Heart right ventricle (tissue), 16 donors: ENCODE data around the gene CNTN4. TPM values are rescaled to one million over a fixed set of nuclear protein-coding genes. Genes with fewer than 3 reads are reported as not detected.
A peak's percentile ranks its signal among the peaks of the same experiment; 100 is the strongest.

Experiments used
- ATAC-seq, 8 donors: fragments of 200-7000 bp; cut with Tn5 transposase; one replicate each; pipeline ENCODE4 v1.9.1; 2020; ENCODE audit warnings: mild to moderate bottlenecking in 8 of 8, moderate library complexity in 8 of 8, moderate number of reproducible peaks in 1 of 8
- DNase-seq, 2 donors: peaks; one replicate each; pipeline ENCODE4 v3.0.0-alpha.2; 2020
- H3K27ac ChIP-seq, 10 donors: fragments of 200-600 bp; sonication (generic) in 2 of 10; one replicate each; pipeline versions ENCODE4 v1.5.0 to v1.8.0; 2020 to 2022; ENCODE audit warnings: mild to moderate bottlenecking in 3 of 10
- H3K27me3 ChIP-seq, 7 donors: fragments of 200-600 bp; one replicate each; pipeline ENCODE4 v1.8.0; 2021 to 2022; ENCODE audit warnings: mild to moderate bottlenecking in 2 of 7
- H3K36me3 ChIP-seq, 9 donors: fragments of 200-600 bp; sonication (generic) in 1 of 9; one replicate each; pipeline versions ENCODE4 v1.5.0 to v1.8.0; 2020 to 2022; ENCODE audit warnings: mild to moderate bottlenecking in 2 of 9
- H3K4me1 ChIP-seq, 9 donors: fragments of 200-600 bp; sonication (generic) in 1 of 9; one replicate each; pipeline versions ENCODE4 v1.5.0 to v1.8.0; 2020 to 2022; ENCODE audit warnings: mild to moderate bottlenecking in 4 of 9
- H3K4me3 ChIP-seq, 10 donors: fragments of 200-600 bp; sonication (generic) in 2 of 10; one replicate each; pipeline versions ENCODE4 v1.5.0 to v1.8.0; 2020 to 2022; ENCODE audit warnings: mild to moderate bottlenecking in 7 of 10, moderate library complexity in 2 of 10
- H3K9me3 ChIP-seq, 11 donors: fragments of 200-600 bp in 10 of 11; sonication (generic) in 2 of 11; one replicate each; pipeline versions ENCODE4 v1.5.0 to v1.8.0; 2013 to 2022; ENCODE audit warnings: mild to moderate bottlenecking in 2 of 11, control low read depth in 1 of 11, moderate library complexity in 1 of 11
- WGBS, 2 donors: extraction: QIAGEN DNeasy Blood & Tissue Kit; methylation state at CpG; one replicate each; pipeline ENCODE4 v1.1.7; 2013; ENCODE audit warnings: inconsistent platforms in 1 of 2; 5-methylcytosine and 5-hydroxymethylcytosine counted together
- intact Hi-C, 10 donors: fragments of 100-400 bp; cut with DNase I; formaldehyde crosslinking; loops; one replicate each; pipeline versions ENCODE4 v1.11.1 to v1.14.2; 2022
- polyA plus RNA-seq, 2 donors: library from polyadenylated mRNA; stranded (reverse); fragments of 200-250 nt; gene quantifications; one replicate each; pipeline ENCODE4 v1.2.3, GENCODE V29; 2013
- total RNA-seq, 10 donors: library from RNA; stranded (reverse); fragmentation: NEBNext Ultra II Directional in 3 of 10; extraction: Animal tissue kit (Norgen Biotek cat#: 25700) in 3 of 10; gene quantifications; one replicate each; pipeline versions ENCODE4 v1.2.1 to v1.2.4, GENCODE V29; 2021 to 2023
- TF ChIP-seq, protein P1 (sequence below), 9 donors: fragments of 200-600 bp; sonication (generic) in 2 of 9; IDR thresholded peaks; one replicate each; pipeline versions ENCODE4 v1.5.0 to v1.8.0; 2021 to 2022; ENCODE audit warnings: antibody characterized with exemption in 9 of 9, mild to moderate bottlenecking in 5 of 9, moderate library complexity in 1 of 9
- donor health status: Arrhythmogenic right ventricular cardiomyopathy.
- donor health status: ischemic (EF 13 %, LVEDD 7.1; RV severe dilation, severe dysfunction).
- donor health status: healthy with polysubstance abuse.
- donor health status: DM: no; HTN: yes; CAD: no.
- donor health status: DM: no; HTN: no; CAD: no.
- donor health status: ischemic (EF 25% LVEDD 6.9; RV normal size, moderate dysfunction).
- donor health status: ischemic (EF 25% LVEDD 5.7; RV mildly dilated, moderate dysfunction).
- donor health status: healthy.
- donor health status: DM: yes; HTN: yes; CAD: no.
- donor health status: Ischemic cardiomyopathy.
- donor health status: ischemic (EF 35%, LVEDD 5.7; RV mildly dilated, moderate dysfunction).
- donor health status: nonischemic (EF 11% LVEDD 7.7; RV severe dilation, severe dysfunction).
- donor health status: DM: yes; HTN: yes; CAD: no.
- donor health status: PGD.
- donor health status: ischemic (EF 29% LVEDD 5.4; RV normal size, mild dysfunction).
- donor health status: nonischemic (EF 23%, LVEDD 6.1; RV moderate dilation, normal function).

CNTN4 gene
- total and polyA plus RNA-seq, 12 donors, result 0.48 to 4.7 (median 2.5) TPM

DNA sequence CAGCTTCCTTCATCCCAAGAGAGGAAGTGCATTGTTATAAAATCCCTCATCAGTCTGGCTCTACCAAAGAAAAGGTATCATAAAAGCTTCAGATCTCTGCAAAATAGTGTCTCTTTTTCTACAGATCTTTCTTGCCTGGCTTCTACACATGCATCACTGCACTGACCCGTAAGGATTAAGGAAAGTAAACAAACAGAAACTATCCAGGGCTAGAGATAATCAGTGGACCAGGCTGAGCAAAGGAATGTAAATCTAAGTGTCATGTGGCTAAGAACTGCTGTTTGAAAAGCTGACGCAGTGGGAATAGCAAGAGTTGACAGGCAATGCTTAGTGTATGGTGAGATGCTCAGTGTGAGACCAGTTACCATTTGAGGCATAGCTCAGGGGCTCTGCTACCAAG, 671.8 kb downstream of the CNTN4 start:
- H3K4me1 ChIP-seq, result peaks cover 0 to 5% (median 0%) of the 10 kb centered on the region in 9 donors
- H3K27ac ChIP-seq, result no peak overlapping the region
- H3K4me3 ChIP-seq, result no peak overlapping the region
- H3K27me3 ChIP-seq, result no peaks in the 10 kb centered on the region
- TF ChIP-seq, protein P1, sequence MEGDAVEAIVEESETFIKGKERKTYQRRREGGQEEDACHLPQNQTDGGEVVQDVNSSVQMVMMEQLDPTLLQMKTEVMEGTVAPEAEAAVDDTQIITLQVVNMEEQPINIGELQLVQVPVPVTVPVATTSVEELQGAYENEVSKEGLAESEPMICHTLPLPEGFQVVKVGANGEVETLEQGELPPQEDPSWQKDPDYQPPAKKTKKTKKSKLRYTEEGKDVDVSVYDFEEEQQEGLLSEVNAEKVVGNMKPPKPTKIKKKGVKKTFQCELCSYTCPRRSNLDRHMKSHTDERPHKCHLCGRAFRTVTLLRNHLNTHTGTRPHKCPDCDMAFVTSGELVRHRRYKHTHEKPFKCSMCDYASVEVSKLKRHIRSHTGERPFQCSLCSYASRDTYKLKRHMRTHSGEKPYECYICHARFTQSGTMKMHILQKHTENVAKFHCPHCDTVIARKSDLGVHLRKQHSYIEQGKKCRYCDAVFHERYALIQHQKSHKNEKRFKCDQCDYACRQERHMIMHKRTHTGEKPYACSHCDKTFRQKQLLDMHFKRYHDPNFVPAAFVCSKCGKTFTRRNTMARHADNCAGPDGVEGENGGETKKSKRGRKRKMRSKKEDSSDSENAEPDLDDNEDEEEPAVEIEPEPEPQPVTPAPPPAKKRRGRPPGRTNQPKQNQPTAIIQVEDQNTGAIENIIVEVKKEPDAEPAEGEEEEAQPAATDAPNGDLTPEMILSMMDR (IDR thresholded peaks at IDR 0.05), result no peak
- intact Hi-C loops, result no loop called here
- ATAC-seq (peak in 1 of 8 donors; percentile 48), DNase-seq (no peak)
- WGBS, 2 donors, result 12 to 19% methylated on average over 2 of the region's 2 CpGs
- no peaks in the 10 kb centered on the region for H3K36me3 ChIP-seq
- no peaks in the 10 kb centered on the region for H3K9me3 ChIP-seq

DNA sequence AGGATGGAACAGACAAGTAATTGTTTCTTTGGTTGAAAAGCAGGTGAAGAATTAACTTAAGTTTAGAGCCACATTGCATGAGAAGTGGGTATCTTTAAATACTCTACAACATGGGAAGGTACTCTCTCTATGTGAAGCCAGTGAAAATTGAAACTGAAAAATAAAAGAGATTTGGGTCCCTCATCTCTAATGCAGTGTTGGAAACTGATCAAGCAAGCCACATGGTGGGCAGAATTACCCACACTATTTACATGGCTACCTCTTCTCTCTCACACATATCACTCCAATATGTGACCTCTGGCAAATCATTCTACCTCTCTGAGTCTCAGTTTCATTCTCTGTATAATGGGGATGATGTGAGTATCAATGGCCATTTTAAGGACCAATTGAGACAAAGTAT, 672.5 kb downstream of the CNTN4 start:
- Histone ChIP-seq H3K4me1 (peaks cover 0 to 5% (median 0%) of the 10 kb centered on the region in 9 donors), H3K36me3 (no peaks in the 10 kb centered on the region), H3K4me3 (no peak overlapping the region), H3K27me3 (no peaks in the 10 kb centered on the region), H3K27ac (no peak overlapping the region), H3K9me3 (no peaks in the 10 kb centered on the region)
- TF ChIP-seq, protein P1 (IDR thresholded peaks at IDR 0.05), result no peak
- no peak for DNase-seq
- ATAC-seq, result no peak
- intact Hi-C loops, result no loop called here

DNA sequence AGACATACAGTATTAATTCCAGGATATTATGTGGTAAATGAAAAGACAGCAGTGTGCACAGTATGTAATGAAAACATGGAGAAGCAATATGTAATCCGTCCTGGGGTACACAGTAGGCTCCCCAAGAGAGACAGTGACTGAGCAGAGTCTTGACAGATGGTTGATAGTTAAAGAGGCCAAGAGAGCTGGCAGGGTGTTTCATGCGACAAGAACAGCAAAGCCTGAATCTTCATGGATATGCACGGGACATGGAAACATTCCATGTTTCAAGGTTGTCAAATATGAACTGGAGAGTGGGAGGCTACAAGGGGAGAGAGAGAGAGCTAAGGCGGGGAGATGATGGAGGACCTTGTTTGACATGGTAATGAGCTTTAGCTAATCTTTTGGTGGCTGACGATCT, 673.1 kb downstream of the CNTN4 start:
- intact Hi-C loops, result no loop called here
- Histone ChIP-seq H3K36me3 (no peaks in the 10 kb centered on the region), H3K4me1 (peaks cover 0 to 5% (median 0%) of the 10 kb centered on the region in 9 donors), H3K4me3 (no peak overlapping the region), H3K27me3 (no peaks in the 10 kb centered on the region), H3K27ac (no peak overlapping the region), H3K9me3 (no peaks in the 10 kb centered on the region)
- 72 to 78% methylated on average over 5 of the region's 5 CpGs for WGBS, 2 donors
- no peak for DNase-seq
- no peak for ATAC-seq
- TF ChIP-seq, protein P1 (IDR thresholded peaks at IDR 0.05), result no peak

DNA sequence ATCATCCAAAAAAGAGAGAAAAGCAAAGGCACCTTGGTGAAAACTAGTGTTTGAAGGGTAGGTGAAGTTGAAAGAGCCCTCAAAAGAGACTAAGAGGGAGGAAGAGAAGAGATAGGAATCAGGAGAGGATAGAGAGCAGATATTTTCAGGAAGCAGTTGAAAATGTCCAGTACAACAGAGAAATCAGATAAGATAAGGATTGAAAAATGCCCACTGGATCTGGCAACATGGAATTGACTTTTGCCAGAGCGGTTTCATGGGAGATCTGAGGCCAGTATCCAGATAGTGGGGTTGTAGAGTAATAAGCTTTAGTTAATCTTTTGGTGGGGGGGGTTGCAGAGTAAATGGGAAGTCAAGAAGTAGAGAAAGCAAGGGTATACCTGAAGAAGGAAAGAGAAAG, 674.1 kb downstream of the CNTN4 start:
- Histone ChIP-seq H3K27ac (no peak overlapping the region), H3K4me3 (no peak overlapping the region), H3K9me3 (no peaks in the 10 kb centered on the region), H3K36me3 (no peaks in the 10 kb centered on the region), H3K4me1 (peaks cover 0 to 5% (median 0%) of the 10 kb centered on the region in 9 donors), H3K27me3 (no peaks in the 10 kb centered on the region)
- DNase-seq (no peak), ATAC-seq (no peak)
- TF ChIP-seq, protein P1 (IDR thresholded peaks at IDR 0.05), result no peak
- WGBS, 2 donors, result 63 to 64% methylated on average over 1 of the region's 1 CpG
- intact Hi-C loops, result no loop called here
